Fibroblast of lung (primary cell): ENCODE data around the gene NTMT1. TPM values are rescaled to one million over a fixed set of nuclear protein-coding genes. Genes with fewer than 3 reads are reported as not detected.

Experiments
- DNase-seq, 2 donors: peaks; one replicate each; pipeline versions ENCODE4 v3.0.0 to v3.0.0-alpha.2; 2010; ENCODE audit warnings: low read depth in 2 of 2
- H2AFZ ChIP-seq: 2 replicates; pipeline ENCODE4 v1.5.1; 2012; ENCODE audit warnings: low read length, control low read depth, inconsistent platforms
- H3K27ac ChIP-seq: 2 replicates; pipeline ENCODE4 v1.5.1; 2011; ENCODE audit warnings: low read length, control low read depth; ENCODE audit not compliant: insufficient read depth
- H3K27me3 ChIP-seq: 2 replicates; pipeline ENCODE4 v1.5.1; 2011; ENCODE audit warnings: mild to moderate bottlenecking, low read length; ENCODE audit not compliant: control insufficient read depth, insufficient read depth
- H3K36me3 ChIP-seq: 2 replicates; pipeline ENCODE4 v1.5.1; 2011; ENCODE audit warnings: low read length; ENCODE audit not compliant: control insufficient read depth, insufficient read depth
- H3K4me1 ChIP-seq: 2 replicates; pipeline ENCODE4 v1.5.1; 2011; ENCODE audit warnings: low read length; ENCODE audit not compliant: control insufficient read depth, insufficient read depth; ENCODE audit errors: extremely low read depth
- H3K4me2 ChIP-seq: 2 replicates; pipeline ENCODE4 v1.5.1; 2011; ENCODE audit warnings: low read length, control low read depth; ENCODE audit not compliant: insufficient read depth; ENCODE audit errors: extremely low read depth
- H3K4me3 ChIP-seq, 4 experiments: fragments of 200-600 bp in 1 of 4; sonication (generic) in 1 of 4; replicated peaks in 1 of 4; 2 replicates each; pipeline ENCODE4 v1.5.1; 2011 to 2016; ENCODE audit warnings: low read length in 4 of 4, low read depth in 3 of 4, mild to moderate bottlenecking in 3 of 4, control low read depth in 2 of 4, inconsistent platforms in 1 of 4, mixed read lengths in 1 of 4; ENCODE audit not compliant: insufficient read depth in 1 of 4; ENCODE audit errors: control extremely low read depth in 1 of 4
- H3K79me2 ChIP-seq: 2 replicates; pipeline ENCODE4 v1.5.1; 2012; ENCODE audit warnings: mild to moderate bottlenecking, low read length, inconsistent platforms; ENCODE audit not compliant: control insufficient read depth, insufficient read depth
- H3K9ac ChIP-seq: 2 replicates; pipeline ENCODE4 v1.5.1; 2011; ENCODE audit warnings: mild to moderate bottlenecking, low read length, control low read depth; ENCODE audit not compliant: insufficient read depth
- H3K9me3 ChIP-seq: 2 replicates; pipeline ENCODE4 v1.5.1; 2012; ENCODE audit warnings: low read depth, low read length; ENCODE audit not compliant: control insufficient read depth, insufficient read depth
- H4K20me1 ChIP-seq: 2 replicates; pipeline ENCODE4 v1.5.1; 2011; ENCODE audit warnings: low read length; ENCODE audit not compliant: control insufficient read depth, insufficient read depth; ENCODE audit errors: extremely low read depth
- CTCF ChIP-seq, 2 donors: IDR thresholded peaks in 1 of 2; conservative IDR thresholded peaks in 1 of 2; 1 replicate in 1 of 2; 2 replicates in 1 of 2; pipeline ENCODE4 v1.5.1; 2011 to 2012; ENCODE audit warnings: low read length in 2 of 2, control low read depth in 1 of 2, inconsistent platforms in 1 of 2, low read depth in 1 of 2, mild to moderate bottlenecking in 1 of 2
- EZH2 ChIP-seq: IDR thresholded peaks from 2 replicates; pipeline ENCODE4 v1.5.1; 2012; ENCODE audit warnings: low read length, control low read depth, mild to moderate bottlenecking; ENCODE audit errors: missing control alignments
- polyA plus RNA-seq, 2 donors: library from polyadenylated mRNA; depleted of rRNA in 1 of 2; stranded (reverse) in 1 of 2; unstranded in 1 of 2; fragments of >200 nt; gene quantifications; 2 replicates each; pipeline ENCODE4 v1.2.1, GENCODE V29; 2011 to 2012; ENCODE audit warnings: missing spikeins in 1 of 2
- total RNA-seq: library from RNA; depleted of rRNA; stranded (reverse); fragments of >200 nt; gene quantifications from 2 replicates; pipeline ENCODE4 v1.2.1, GENCODE V29; 2014

NTMT1 gene
- total and polyA plus RNA-seq, 2 donors (not counting 1 experiment from before 2014, with no cell fraction given): 34.2 to 51.9 TPM

DNA sequence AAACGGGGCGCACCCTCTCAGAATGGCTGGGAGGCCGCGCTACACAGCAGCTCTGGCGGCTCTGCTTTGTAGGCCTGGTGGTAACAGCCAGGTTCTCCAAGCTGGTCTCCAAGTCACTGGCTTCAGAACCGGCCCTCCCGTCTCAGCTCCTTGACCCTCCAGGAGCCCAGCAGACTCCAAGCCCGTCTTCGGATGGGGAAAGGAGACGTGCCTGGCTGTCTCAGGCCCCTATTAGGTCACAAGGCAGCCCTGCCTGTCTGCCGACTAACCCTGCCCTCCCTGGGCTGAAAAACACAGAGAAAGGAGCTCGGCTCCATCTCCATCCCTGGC, 13.8 kb downstream of the NTMT1 start:
- H3K4me2 ChIP-seq: no peak overlapping the region
- DNase-seq: no peak
- peak overlapping the region in 1 of 4 experiments; percentile 95 for H3K4me3 ChIP-seq
- no peak overlapping the region for H2AFZ ChIP-seq
- H3K27ac ChIP-seq: no peak overlapping the region
- H3K9me3 ChIP-seq: no peaks in the 10 kb centered on the region
- H3K27me3 ChIP-seq: no peaks in the 10 kb centered on the region
- peaks cover 26% of the 10 kb centered on the region for H3K36me3 ChIP-seq
- H3K9ac ChIP-seq: no peak overlapping the region
- H3K4me1 ChIP-seq: peaks cover 9% of the 10 kb centered on the region
- no peaks in the 10 kb centered on the region for H4K20me1 ChIP-seq
- H3K79me2 ChIP-seq: peaks cover 42% of the 10 kb centered on the region
- no peak for TF ChIP-seq EZH2
- no peak for TF ChIP-seq CTCF (conservative IDR thresholded peaks at IDR 0.05 in 1 of 2, IDR thresholded peaks at IDR 0.05 in 1 of 2; ENCODE audit: low read depth in 1 of 2, low read length in 2 of 2)

- Histone ChIP-seq H3K27ac (peak overlapping the region; percentile 83), H4K20me1 (no peaks in the 10 kb centered on the region), H3K79me2 (peaks cover 37% of the 10 kb centered on the region), H2AFZ (no peak overlapping the region), H3K9me3 (no peaks in the 10 kb centered on the region), H3K27me3 (no peaks in the 10 kb centered on the region), H3K4me1 (peaks cover 9% of the 10 kb centered on the region), H3K4me3 (peak overlapping the region; percentile 73 to 95 (median 94)), H3K36me3 (peaks cover 20% of the 10 kb centered on the region), H3K4me2 (peak overlapping the region; percentile 96), H3K9ac (peak overlapping the region; percentile 91)
- TF ChIP-seq CTCF (conservative IDR thresholded peaks at IDR 0.05 in 1 of 2, IDR thresholded peaks at IDR 0.05 in 1 of 2; ENCODE audit: low read depth in 1 of 2, low read length in 2 of 2): no peak
- no peak for TF ChIP-seq EZH2
- peak; percentile 36 to 83 for DNase-seq
These were observed 14.3 kb downstream of the NTMT1 start for GRCh38 chr9:129640086-129640870.

DNA sequence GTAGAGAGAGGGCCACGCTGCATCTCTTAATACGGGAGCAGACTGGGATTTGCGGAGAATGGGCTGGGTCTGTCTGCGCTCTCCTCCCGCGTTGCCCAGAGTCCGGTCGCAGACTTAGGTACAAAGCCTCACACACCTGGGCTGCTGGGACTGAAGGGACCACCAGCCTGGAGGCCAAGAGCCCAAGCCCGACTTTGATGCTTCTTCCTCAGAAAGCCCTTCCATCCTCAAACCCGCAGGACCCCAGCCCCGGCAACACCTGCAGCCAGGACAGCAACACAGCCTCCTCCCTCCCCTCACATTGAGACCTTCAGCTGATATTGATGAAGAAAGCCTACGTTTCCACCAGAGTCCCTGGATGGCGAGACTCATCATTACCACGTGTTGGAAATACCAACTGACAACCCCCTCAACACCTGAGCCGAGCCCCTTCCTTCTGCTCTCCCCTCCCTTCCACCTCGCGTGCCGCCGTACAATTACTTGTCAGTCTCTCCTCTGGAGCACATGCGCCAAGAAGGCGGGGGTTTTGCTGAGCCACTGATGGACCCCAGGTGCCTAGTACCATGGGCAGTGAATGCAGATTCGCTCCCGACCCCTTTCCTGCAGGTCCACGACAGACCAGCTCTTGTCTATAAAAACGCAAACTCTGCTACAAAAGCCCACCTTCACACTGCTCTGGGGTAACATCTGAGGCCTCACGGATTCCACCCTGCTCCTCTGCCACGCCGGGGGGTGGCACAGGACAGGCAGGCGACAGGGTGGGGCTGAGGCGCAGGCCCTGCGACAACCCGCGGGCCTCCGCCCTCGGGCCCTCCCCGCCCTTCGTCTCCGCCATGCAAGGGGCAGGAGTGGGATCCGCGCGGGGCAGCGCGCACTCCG, 15.1 kb downstream of the NTMT1 start:
- no peak overlapping the region for H2AFZ ChIP-seq
- peak overlapping the region; percentile 73 to 95 (median 94) for H3K4me3 ChIP-seq
- TF ChIP-seq EZH2 (no peak), CTCF (conservative IDR thresholded peaks at IDR 0.05 in 1 of 2, IDR thresholded peaks at IDR 0.05 in 1 of 2; ENCODE audit: low read depth in 1 of 2, low read length in 2 of 2) (no peak)
- no peaks in the 10 kb centered on the region for H3K9me3 ChIP-seq
- peaks cover 36% of the 10 kb centered on the region for H3K79me2 ChIP-seq
- peak overlapping the region; percentile 83 for H3K27ac ChIP-seq
- H3K27me3 ChIP-seq: no peaks in the 10 kb centered on the region
- peak overlapping the region; percentile 91 for H3K9ac ChIP-seq
- no peak for DNase-seq
- no peaks in the 10 kb centered on the region for H4K20me1 ChIP-seq
- peaks cover 9% of the 10 kb centered on the region for H3K4me1 ChIP-seq
- peak overlapping the region; percentile 96 for H3K4me2 ChIP-seq
- H3K36me3 ChIP-seq: peaks cover 15% of the 10 kb centered on the region
